ENCODE measurements around the gene IRF2BPL. TPM values are rescaled to one million over a fixed set of nuclear protein-coding genes. Genes with fewer than 3 reads are reported as not detected.

Gene IRF2BPL
- total RNA-seq, 5 donors from 2014 or later (not counting 1 experiment from before 2014, with no cell fraction given), result 32.6 to 50.4 (median 38.8) TPM

GRCh38 chr14:76985540-76986230 is 42.8 kb downstream of the IRF2BPL start:
- ATAC-seq (replicated peaks in 1 of 4) (no peak), DNase-seq (no peak)
- Mint-ChIP-seq H3K27me3 (peaks cover 0 to 2% of the 10 kb centered on the region in 2 donors), H3K4me1 (peaks cover 11 to 20% (median 11%) of the 10 kb centered on the region in 3 donors), H3K27ac (peak overlapping the region in 1 of 2 donors; percentile 15), H3K36me3 (peaks cover 6% of the 10 kb centered on the region), H3K4me3 (no peak overlapping the region), H3K9me3 (peaks cover 0 to 7% (median 6%) of the 10 kb centered on the region in 3 donors)
- CTCF ChIA-PET, result no interaction called here
- Histone ChIP-seq H3K9me3 (no peaks in the 10 kb centered on the region), H3K36me3 (ENCODE audit: control insufficient read depth in 2 of 2, extremely low read depth in 1 of 2, insufficient read depth in 1 of 2, low read length in 1 of 2) (no peaks in the 10 kb centered on the region), H3K27me3 (replicated peaks in 1 of 2; ENCODE audit: control insufficient read depth in 2 of 2, extremely low read depth in 1 of 2, insufficient read depth in 2 of 2, low read length in 1 of 2) (no peaks in the 10 kb centered on the region), H3K27ac (ENCODE audit: low read length) (no peak overlapping the region), H3K4me1 (ENCODE audit: control insufficient read depth in 1 of 2, extremely low read depth in 1 of 2, insufficient read depth in 2 of 2, low read length in 2 of 2) (peaks cover 0 to 11% of the 10 kb centered on the region in 2 experiments), H3K4me3 (ENCODE audit: control insufficient read depth in 1 of 2, extremely low read depth in 1 of 2, low read length in 1 of 2) (no peak overlapping the region)
- POLR2A ChIA-PET, result no interaction called here
- WGBS (ENCODE audit: insufficient coverage), result no CpG with 5 or more reads among the region's 4 CpGs

DNA sequence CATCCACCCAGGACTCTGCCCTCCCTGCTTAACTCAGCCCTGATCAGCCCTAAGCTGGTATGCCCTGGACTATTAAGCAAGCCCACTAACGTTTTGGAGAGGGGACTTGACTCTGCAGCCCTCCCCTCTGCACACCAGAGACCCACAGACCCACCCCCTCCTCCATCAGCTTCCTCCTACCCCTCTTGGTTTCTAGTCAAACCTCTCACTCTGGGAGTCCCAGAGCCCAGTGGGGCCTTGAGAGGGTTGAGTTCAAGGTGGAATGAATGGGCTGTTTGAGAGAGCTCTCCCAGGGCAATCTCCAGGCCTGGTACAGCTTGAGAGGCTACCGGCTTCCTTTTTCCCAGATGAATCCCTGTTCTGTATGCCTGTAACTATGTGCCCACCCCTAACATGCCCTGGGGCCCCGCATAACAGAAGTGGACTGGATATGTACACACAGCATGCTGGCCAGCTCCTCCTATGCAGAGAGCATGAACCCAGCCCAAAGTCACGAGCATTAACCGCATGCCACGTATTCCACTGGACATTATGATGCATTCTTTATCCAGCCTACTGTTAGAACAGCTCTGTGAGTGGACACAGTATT is 43.6 kb downstream of the IRF2BPL start:
- Mint-ChIP-seq H3K9me3 (peaks cover 0 to 7% (median 6%) of the 10 kb centered on the region in 3 donors), H3K36me3 (peaks cover 6% of the 10 kb centered on the region), H3K27me3 (peaks cover 0 to 2% of the 10 kb centered on the region in 2 donors), H3K4me3 (no peak overlapping the region), H3K27ac (no peak overlapping the region), H3K4me1 (peaks cover 11 to 20% (median 11%) of the 10 kb centered on the region in 3 donors)
- Histone ChIP-seq H3K27me3 (replicated peaks in 1 of 2; ENCODE audit: control insufficient read depth in 2 of 2, extremely low read depth in 1 of 2, insufficient read depth in 2 of 2, low read length in 1 of 2) (no peaks in the 10 kb centered on the region), H3K9me3 (no peaks in the 10 kb centered on the region), H3K4me1 (ENCODE audit: control insufficient read depth in 1 of 2, extremely low read depth in 1 of 2, insufficient read depth in 2 of 2, low read length in 2 of 2) (peaks cover 0 to 11% of the 10 kb centered on the region in 2 experiments), H3K4me3 (ENCODE audit: control insufficient read depth in 1 of 2, extremely low read depth in 1 of 2, low read length in 1 of 2) (no peak overlapping the region), H3K27ac (ENCODE audit: low read length) (no peak overlapping the region), H3K36me3 (ENCODE audit: control insufficient read depth in 2 of 2, extremely low read depth in 1 of 2, insufficient read depth in 1 of 2, low read length in 1 of 2) (no peaks in the 10 kb centered on the region)
- DNase-seq (no peak), ATAC-seq (replicated peaks in 1 of 4) (no peak)
- WGBS (ENCODE audit: insufficient coverage), result 85% methylated on average over 6 of the region's 6 CpGs
- ChIA-PET POLR2A (no interaction called here), CTCF (interaction anchor here in 1 of 2 donors (0.6 kb wide), 1 partner anchor 19 kb away, joined by 3 read pairs; no protein-coding TSS in a partner anchor)

- H3K9me3 ChIP-seq, result no peaks in the 10 kb centered on the region
- no peaks in the 10 kb centered on the region for H3K36me3 ChIP-seq (ENCODE audit: control insufficient read depth in 2 of 2, extremely low read depth in 1 of 2, insufficient read depth in 1 of 2, low read length in 1 of 2)
- no peak overlapping the region for H3K4me3 ChIP-seq (ENCODE audit: control insufficient read depth in 1 of 2, extremely low read depth in 1 of 2, low read length in 1 of 2)
- H3K4me1 ChIP-seq (ENCODE audit: control insufficient read depth in 1 of 2, extremely low read depth in 1 of 2, insufficient read depth in 2 of 2, low read length in 2 of 2), result peaks cover 0 to 11% of the 10 kb centered on the region in 2 experiments
- Mint-ChIP-seq H3K27ac (no peak overlapping the region), H3K4me1 (peaks cover 11 to 20% (median 11%) of the 10 kb centered on the region in 3 donors), H3K27me3 (peaks cover 0 to 2% of the 10 kb centered on the region in 2 donors), H3K4me3 (no peak overlapping the region), H3K36me3 (peaks cover 6% of the 10 kb centered on the region), H3K9me3 (peaks cover 0 to 7% (median 6%) of the 10 kb centered on the region in 3 donors)
- no peak overlapping the region for H3K27ac ChIP-seq (ENCODE audit: low read length)
- CTCF ChIA-PET, result interaction anchor here (0.6 to 0.7 kb wide), 3 partner anchors 9 to 24 kb away, joined by 3 to 5 read pairs (median 3); no protein-coding TSS in a partner anchor
- POLR2A ChIA-PET, result interaction anchor here in 1 of 2 donors (0.5 to 0.7 kb wide), 2 partner anchors 119 to 120 kb away, joined by 4 to 8 read pairs; no protein-coding TSS in a partner anchor
- H3K27me3 ChIP-seq (replicated peaks in 1 of 2; ENCODE audit: control insufficient read depth in 2 of 2, extremely low read depth in 1 of 2, insufficient read depth in 2 of 2, low read length in 1 of 2), result no peaks in the 10 kb centered on the region
- ATAC-seq (replicated peaks in 1 of 4) (no peak), DNase-seq (no peak)
- 100% methylated on average over 2 of the region's 4 CpGs for WGBS (ENCODE audit: insufficient coverage)
Observed at GRCh38 chr14:76984297-76984696, 44.2 kb downstream of the IRF2BPL start.

GRCh38 chr14:76981670-76982069 is 46.8 kb downstream of the IRF2BPL start:
- 100% methylated on average over 1 of the region's 1 CpG for WGBS (ENCODE audit: insufficient coverage)
- DNase-seq, result no peak
- ChIA-PET POLR2A (no interaction called here), CTCF (interaction anchor here in 1 of 2 donors (0.8 kb wide), 1 partner anchor 48 kb away, joined by 3 read pairs; no protein-coding TSS in a partner anchor)
- no peak overlapping the region for H3K27ac ChIP-seq (ENCODE audit: low read length)
- Mint-ChIP-seq H3K4me3 (no peak overlapping the region), H3K27ac (no peak overlapping the region), H3K9me3 (peaks cover 0 to 7% (median 6%) of the 10 kb centered on the region in 3 donors), H3K36me3 (peaks cover 6% of the 10 kb centered on the region), H3K4me1 (peaks cover 20 to 30% (median 21%) of the 10 kb centered on the region in 3 donors), H3K27me3 (no peaks in the 10 kb centered on the region)
- no peak for ATAC-seq (replicated peaks in 1 of 4)
- no peaks in the 10 kb centered on the region for H3K36me3 ChIP-seq (ENCODE audit: control insufficient read depth in 2 of 2, extremely low read depth in 1 of 2, insufficient read depth in 1 of 2, low read length in 1 of 2)
- peaks cover 3 to 26% of the 10 kb centered on the region in 2 experiments for H3K4me1 ChIP-seq (ENCODE audit: control insufficient read depth in 1 of 2, extremely low read depth in 1 of 2, insufficient read depth in 2 of 2, low read length in 2 of 2)
- H3K27me3 ChIP-seq (replicated peaks in 1 of 2; ENCODE audit: control insufficient read depth in 2 of 2, extremely low read depth in 1 of 2, insufficient read depth in 2 of 2, low read length in 1 of 2), result no peaks in the 10 kb centered on the region
- no peak overlapping the region for H3K4me3 ChIP-seq (ENCODE audit: control insufficient read depth in 1 of 2, extremely low read depth in 1 of 2, low read length in 1 of 2)
- H3K9me3 ChIP-seq, result no peaks in the 10 kb centered on the region

GRCh38 chr14:76977793-76978720 is 50.5 kb downstream of the IRF2BPL start:
- H3K4me1 ChIP-seq (ENCODE audit: control insufficient read depth in 1 of 2, extremely low read depth in 1 of 2, insufficient read depth in 2 of 2, low read length in 2 of 2), result peaks cover 3 to 22% of the 10 kb centered on the region in 2 experiments
- H3K4me3 ChIP-seq (ENCODE audit: control insufficient read depth in 1 of 2, extremely low read depth in 1 of 2, low read length in 1 of 2), result no peak overlapping the region
- H3K4me3 Mint-ChIP-seq, result peak overlapping the region in 1 of 3 donors; percentile 22
- 33% methylated on average over 1 of the region's 15 CpGs for WGBS (ENCODE audit: insufficient coverage)
- H3K9me3 ChIP-seq, result no peaks in the 10 kb centered on the region
- H3K9me3 Mint-ChIP-seq, result peaks cover 0 to 7% (median 6%) of the 10 kb centered on the region in 3 donors
- H3K27me3 ChIP-seq (replicated peaks in 1 of 2; ENCODE audit: control insufficient read depth in 2 of 2, extremely low read depth in 1 of 2, insufficient read depth in 2 of 2, low read length in 1 of 2), result no peaks in the 10 kb centered on the region
- CTCF ChIA-PET, result interaction anchor here (0.6 to 1.5 kb wide), 20 partner anchors 10 to 168 kb away, joined by 3 to 19 read pairs (median 4); no protein-coding TSS in a partner anchor
- H3K27me3 Mint-ChIP-seq, result no peaks in the 10 kb centered on the region
- peaks cover 6% of the 10 kb centered on the region for H3K36me3 Mint-ChIP-seq
- no peaks in the 10 kb centered on the region for H3K36me3 ChIP-seq (ENCODE audit: control insufficient read depth in 2 of 2, extremely low read depth in 1 of 2, insufficient read depth in 1 of 2, low read length in 1 of 2)
- POLR2A ChIA-PET, result interaction anchor here (0.5 to 1.5 kb wide), 8 partner anchors 11 to 894 kb away, joined by 3 to 13 read pairs (median 7); no protein-coding TSS in a partner anchor
- peak overlapping the region; percentile 60 for H3K27ac ChIP-seq (ENCODE audit: low read length)
- ATAC-seq (replicated peaks in 1 of 4), result peak; percentile 83 to 98 (median 87)
- H3K4me1 Mint-ChIP-seq, result peaks cover 15 to 21% (median 19%) of the 10 kb centered on the region in 3 donors
- peak in 34 of 35 experiments; percentile 44 to 91 (median 80) for DNase-seq
- peak overlapping the region; percentile 72 to 76 for H3K27ac Mint-ChIP-seq

Data from T-cell (primary cell).